SK-N-MC (cell line): Measurements from ENCODE around the gene CDH11.

Experiments
- EZH2 ChIP-seq: fragments of 200-600 bp; sonication (generic); IDR thresholded peaks from one replicate; pipeline ENCODE4 v1.6.1; 2017; ENCODE audit warnings: antibody characterized with exemption
- POLR2AphosphoS5 ChIP-seq: IDR thresholded peaks from 2 replicates; pipeline ENCODE4 v1.6.1; 2012; ENCODE audit warnings: mild to moderate bottlenecking, low read depth, low read length, borderline replicate concordance

DNA sequence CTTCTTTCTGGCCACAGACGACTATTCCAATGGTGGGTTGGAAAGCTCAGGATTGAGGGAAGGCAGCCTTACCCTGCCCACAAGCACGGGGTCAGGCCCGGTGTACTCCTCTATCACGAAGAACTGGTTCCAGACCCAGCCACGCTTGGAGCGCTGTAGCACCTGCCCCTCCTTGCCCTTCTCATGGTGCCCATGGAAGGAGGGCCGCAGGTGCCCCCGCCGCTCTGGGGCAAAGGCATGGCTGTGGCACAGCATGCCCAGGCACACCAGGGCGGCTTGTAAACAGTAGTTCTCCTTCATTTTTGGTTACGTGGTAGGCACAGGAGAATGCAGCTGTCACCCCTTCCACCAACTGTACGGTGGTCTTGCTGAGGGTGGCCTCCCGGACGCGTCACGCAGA, 117.3 kb downstream of the CDH11 start:
- TF ChIP-seq POLR2AphosphoS5 (no peak), EZH2 (no peak)
